ENCODE measurements around the gene SLC22A23. TPM values are rescaled to one million over a fixed set of nuclear protein-coding genes. Genes with fewer than 3 reads are reported as not detected.

SLC22A23 gene
- total RNA-seq, 1 experiment from 2014 or later = 6.8 TPM

DNA sequence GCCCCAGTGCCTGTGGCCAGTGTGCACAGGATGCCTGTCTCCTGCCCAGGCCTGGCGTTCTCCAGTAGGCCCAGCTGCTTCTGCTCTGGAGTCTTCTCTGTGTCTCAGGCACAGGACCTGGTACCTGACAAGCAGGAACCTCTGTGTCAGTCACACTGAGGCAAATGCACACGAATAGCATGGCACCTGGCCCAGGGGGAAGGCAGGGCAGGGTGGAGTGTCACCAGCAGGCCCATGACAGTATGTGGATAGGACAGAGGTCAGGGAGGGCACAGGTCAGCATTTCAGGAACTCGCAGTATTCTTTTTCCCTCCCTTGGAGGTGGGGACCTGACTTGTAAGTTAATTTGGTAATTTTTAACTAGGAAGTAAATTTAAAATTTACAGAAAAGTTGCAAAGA, 192.5 kb downstream of the SLC22A23 start:
- Histone ChIP-seq H3K23ac (ENCODE audit: insufficient read length, low read depth, low read length) (no peak overlapping the region), H2BK15ac (ENCODE audit: low read depth, low read length) (no peak overlapping the region), H2BK20ac (ENCODE audit: low read depth, low read length, poor library complexity, severe bottlenecking) (no peak overlapping the region), H3K4me2 (ENCODE audit: insufficient read depth, insufficient read length, low read length) (no peak overlapping the region), H3K56ac (ENCODE audit: insufficient read length, low read depth, low read length) (no peak overlapping the region), H4K20me1 (ENCODE audit: control insufficient read depth, insufficient read depth, insufficient read length) (no peaks in the 10 kb centered on the region), H3K4me1 (ENCODE audit: insufficient read depth, low read length) (no peaks in the 10 kb centered on the region; the same call in 1 of the 2 replicates), H3K27ac (ENCODE audit: insufficient read length, low read depth, low read length) (no peak overlapping the region), H3K79me1 (ENCODE audit: insufficient read depth, low read depth, low read length, poor library complexity, severe bottlenecking) (peaks cover 8% of the 10 kb centered on the region), H3K14ac (ENCODE audit: insufficient read depth, low read length) (no peak overlapping the region), H2BK120ac (ENCODE audit: low read depth, low read length, poor library complexity, severe bottlenecking) (no peak overlapping the region), H2AK5ac (ENCODE audit: insufficient read length, low read length) (no peak overlapping the region), H3K9me3 (ENCODE audit: control insufficient read depth, low read depth, low read length) (no peaks in the 10 kb centered on the region), H3K23me2 (ENCODE audit: insufficient read length, low read depth, low read length, poor library complexity, severe bottlenecking) (peaks cover 4% of the 10 kb centered on the region), H4K5ac (ENCODE audit: insufficient read length, low read depth, low read length) (no peak overlapping the region), H3K27me3 (ENCODE audit: insufficient read depth, low read length) (no peaks in the 10 kb centered on the region), H3K9ac (ENCODE audit: extremely low read depth, insufficient read length, low read length) (no peak overlapping the region), H2AFZ (ENCODE audit: low read length) (no peak overlapping the region), H4K91ac (ENCODE audit: insufficient read length, low read depth, low read length) (no peak overlapping the region), H3K4ac (ENCODE audit: low read depth, low read length) (no peak overlapping the region), H3K79me2 (ENCODE audit: insufficient read depth, low read length) (peaks cover 29% of the 10 kb centered on the region; the same call in 1 of the 2 replicates), H2BK5ac (ENCODE audit: insufficient read length, low read length) (no peak overlapping the region), H2BK12ac (ENCODE audit: insufficient read length, low read depth, low read length) (no peak overlapping the region), H4K8ac (replicated peaks; ENCODE audit: insufficient read length, low read depth, low read length) (no peak overlapping the region), H3K18ac (ENCODE audit: insufficient read length, low read depth, low read length) (no peak overlapping the region), H3T11ph (ENCODE audit: low read length) (no peak overlapping the region)
- peaks cover 18 to 19% of the 10 kb centered on the region in 2 experiments for H3K4me1 Mint-ChIP-seq
- H3K4me3 Mint-ChIP-seq = no peak overlapping the region
- no peak for DNase-seq
- no peak for TF ChIP-seq CTCF (conservative IDR thresholded peaks at IDR 0.05)
- peaks cover 27 to 57% (median 52%) of the 10 kb centered on the region in 3 experiments for H3K36me3 Mint-ChIP-seq (ENCODE audit: insufficient read depth in 1 of 3, low read depth in 3 of 3)
- no peaks in the 10 kb centered on the region for H3K9me3 Mint-ChIP-seq
- H3K27me3 Mint-ChIP-seq (ENCODE audit: low read depth) = no peaks in the 10 kb centered on the region
- no CpG with 5 or more reads among the region's 3 CpGs for WGBS (ENCODE audit: extremely low coverage, insufficient read length, low lambda C conversion rate)
- no peak overlapping the region for H3K27ac Mint-ChIP-seq
